ENCODE data around the gene GRID1.

The GRID1 gene

GRCh38 chr10:86377797-86378146, 11.2 kb upstream of the GRID1 start:
- DNase-seq (ENCODE audit: low read depth, low spot score): no peak
- Histone ChIP-seq H3K36me3 (ENCODE audit: insufficient read depth, insufficient read length, low read length) (no peaks in the 10 kb centered on the region), H3K4me3 (ENCODE audit: insufficient read length, low read depth) (no peak overlapping the region), H3K27me3 (ENCODE audit: insufficient read depth, insufficient read length) (peaks cover 15% of the 10 kb centered on the region), H3K4me1 (ENCODE audit: insufficient read depth, insufficient read length) (peaks cover 3% of the 10 kb centered on the region), H3K9me3 (ENCODE audit: insufficient read depth, low read length) (no peaks in the 10 kb centered on the region), H3K9ac (ENCODE audit: insufficient read length, low read depth) (no peak overlapping the region)
- TF ChIP-seq SUZ12 (IDR thresholded peaks at IDR 0.05; ENCODE audit: extremely low read depth, insufficient read depth, insufficient read length) (no peak), ZNF274 (IDR thresholded peaks at IDR 0.05; ENCODE audit: low read depth, low read length) (no peak), YY1 (IDR thresholded peaks at IDR 0.05; ENCODE audit: insufficient read depth, insufficient read length) (no peak)

- Histone ChIP-seq H3K4me3 (ENCODE audit: insufficient read length, low read depth) (no peak overlapping the region), H3K9ac (ENCODE audit: insufficient read length, low read depth) (peak overlapping the region; percentile 56), H3K9me3 (ENCODE audit: insufficient read depth, low read length) (no peaks in the 10 kb centered on the region), H3K27me3 (ENCODE audit: insufficient read depth, insufficient read length) (peaks cover 15% of the 10 kb centered on the region), H3K4me1 (ENCODE audit: insufficient read depth, insufficient read length) (peaks cover 3% of the 10 kb centered on the region), H3K36me3 (ENCODE audit: insufficient read depth, insufficient read length, low read length) (no peaks in the 10 kb centered on the region)
- DNase-seq (ENCODE audit: low read depth, low spot score): no peak
- TF ChIP-seq SUZ12 (IDR thresholded peaks at IDR 0.05; ENCODE audit: extremely low read depth, insufficient read depth, insufficient read length): no peak
- no peak for TF ChIP-seq ZNF274 (IDR thresholded peaks at IDR 0.05; ENCODE audit: low read depth, low read length)
- no peak for TF ChIP-seq YY1 (IDR thresholded peaks at IDR 0.05; ENCODE audit: insufficient read depth, insufficient read length)
Measured at GRCh38 chr10:86376852-86377796, 10.5 kb upstream of the GRID1 start.

DNA sequence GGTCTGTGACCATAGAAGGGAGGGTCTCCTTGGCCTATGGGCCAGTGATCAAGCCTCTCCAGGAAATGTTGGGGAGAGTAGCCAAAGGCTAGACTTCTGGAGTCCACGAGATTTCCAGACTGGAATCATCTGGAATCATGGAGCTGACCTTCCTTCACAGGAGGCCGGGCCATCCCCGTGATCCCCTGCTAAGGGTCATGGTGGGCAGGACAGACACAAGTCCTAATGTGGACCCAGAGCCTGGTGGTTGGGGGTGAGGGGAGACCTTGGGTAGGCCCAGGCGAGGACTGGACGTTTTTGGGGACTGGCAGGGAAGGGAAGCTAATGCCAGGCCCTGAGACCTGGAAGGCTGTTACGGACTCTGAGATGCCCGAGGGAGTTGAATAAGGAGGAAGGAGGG, 9.8 kb upstream of the GRID1 start:
- H3K27me3 ChIP-seq (ENCODE audit: insufficient read depth, insufficient read length): peaks cover 15% of the 10 kb centered on the region
- no peaks in the 10 kb centered on the region for H3K36me3 ChIP-seq (ENCODE audit: insufficient read depth, insufficient read length, low read length)
- DNase-seq (ENCODE audit: low read depth, low spot score): no peak
- H3K4me1 ChIP-seq (ENCODE audit: insufficient read depth, insufficient read length): peaks cover 3% of the 10 kb centered on the region
- TF ChIP-seq SUZ12 (IDR thresholded peaks at IDR 0.05; ENCODE audit: extremely low read depth, insufficient read depth, insufficient read length): no peak
- no peak for TF ChIP-seq ZNF274 (IDR thresholded peaks at IDR 0.05; ENCODE audit: low read depth, low read length)
- TF ChIP-seq YY1 (IDR thresholded peaks at IDR 0.05; ENCODE audit: insufficient read depth, insufficient read length): no peak
- no peak overlapping the region for H3K4me3 ChIP-seq (ENCODE audit: insufficient read length, low read depth)
- no peaks in the 10 kb centered on the region for H3K9me3 ChIP-seq (ENCODE audit: insufficient read depth, low read length)
- H3K9ac ChIP-seq (ENCODE audit: insufficient read length, low read depth): no peak overlapping the region

DNA sequence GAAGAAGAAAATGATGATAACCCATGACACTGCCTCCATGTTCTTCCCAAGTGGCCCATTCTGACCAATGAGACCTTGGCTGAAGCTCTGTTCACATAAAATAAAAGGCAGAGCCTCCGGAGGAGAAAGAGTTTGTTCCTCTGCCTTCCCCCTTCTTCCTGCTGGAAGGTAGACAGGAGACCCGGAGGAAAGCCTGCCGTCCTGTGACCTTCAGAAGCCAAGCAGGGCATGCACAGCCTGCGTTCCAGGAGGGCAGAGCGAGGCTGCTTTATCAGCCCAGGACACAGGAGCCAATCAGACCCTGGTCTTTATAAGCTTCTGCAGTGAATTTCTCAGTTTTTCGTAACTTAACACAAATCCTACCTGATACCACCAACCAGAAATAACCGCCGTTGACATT, 8.6 kb upstream of the GRID1 start:
- Histone ChIP-seq H3K36me3 (ENCODE audit: insufficient read depth, insufficient read length, low read length) (no peaks in the 10 kb centered on the region), H3K27me3 (ENCODE audit: insufficient read depth, insufficient read length) (peaks cover 17% of the 10 kb centered on the region), H3K9ac (ENCODE audit: insufficient read length, low read depth) (no peak overlapping the region), H3K9me3 (ENCODE audit: insufficient read depth, low read length) (no peaks in the 10 kb centered on the region), H3K4me3 (ENCODE audit: insufficient read length, low read depth) (no peak overlapping the region), H3K4me1 (ENCODE audit: insufficient read depth, insufficient read length) (peaks cover 3% of the 10 kb centered on the region)
- no peak for DNase-seq (ENCODE audit: low read depth, low spot score)
- no peak for TF ChIP-seq ZNF274 (IDR thresholded peaks at IDR 0.05; ENCODE audit: low read depth, low read length)
- no peak for TF ChIP-seq SUZ12 (IDR thresholded peaks at IDR 0.05; ENCODE audit: extremely low read depth, insufficient read depth, insufficient read length)

GRCh38 chr10:86374664-86375063, 8.1 kb upstream of the GRID1 start:
- no peak overlapping the region for H3K4me3 ChIP-seq (ENCODE audit: insufficient read length, low read depth)
- H3K36me3 ChIP-seq (ENCODE audit: insufficient read depth, insufficient read length, low read length): no peaks in the 10 kb centered on the region
- H3K9ac ChIP-seq (ENCODE audit: insufficient read length, low read depth): no peak overlapping the region
- no peak for DNase-seq (ENCODE audit: low read depth, low spot score)
- TF ChIP-seq ZNF274 (IDR thresholded peaks at IDR 0.05; ENCODE audit: low read depth, low read length): no peak
- no peak for TF ChIP-seq SUZ12 (IDR thresholded peaks at IDR 0.05; ENCODE audit: extremely low read depth, insufficient read depth, insufficient read length)
- no peak for TF ChIP-seq YY1 (IDR thresholded peaks at IDR 0.05; ENCODE audit: insufficient read depth, insufficient read length)
- H3K9me3 ChIP-seq (ENCODE audit: insufficient read depth, low read length): no peaks in the 10 kb centered on the region
- H3K27me3 ChIP-seq (ENCODE audit: insufficient read depth, insufficient read length): peaks cover 23% of the 10 kb centered on the region
- H3K4me1 ChIP-seq (ENCODE audit: insufficient read depth, insufficient read length): peaks cover 3% of the 10 kb centered on the region

- TF ChIP-seq SUZ12 (IDR thresholded peaks at IDR 0.05; ENCODE audit: extremely low read depth, insufficient read depth, insufficient read length): no peak
- no peak for TF ChIP-seq YY1 (IDR thresholded peaks at IDR 0.05; ENCODE audit: insufficient read depth, insufficient read length)
- TF ChIP-seq ZNF274 (IDR thresholded peaks at IDR 0.05; ENCODE audit: low read depth, low read length): no peak
- no peak for DNase-seq (ENCODE audit: low read depth, low spot score)
- H3K9me3 ChIP-seq (ENCODE audit: insufficient read depth, low read length): no peaks in the 10 kb centered on the region
- H3K36me3 ChIP-seq (ENCODE audit: insufficient read depth, insufficient read length, low read length): no peaks in the 10 kb centered on the region
- peaks cover 31% of the 10 kb centered on the region for H3K27me3 ChIP-seq (ENCODE audit: insufficient read depth, insufficient read length)
- peaks cover 3% of the 10 kb centered on the region for H3K4me1 ChIP-seq (ENCODE audit: insufficient read depth, insufficient read length)
- no peak overlapping the region for H3K9ac ChIP-seq (ENCODE audit: insufficient read length, low read depth)
- no peak overlapping the region for H3K4me3 ChIP-seq (ENCODE audit: insufficient read length, low read depth)
Measured at GRCh38 chr10:86373828-86374227, 7.2 kb upstream of the GRID1 start.

GRCh38 chr10:86373251-86373650, 6.7 kb upstream of the GRID1 start:
- Histone ChIP-seq H3K27me3 (ENCODE audit: insufficient read depth, insufficient read length) (peaks cover 37% of the 10 kb centered on the region), H3K9ac (ENCODE audit: insufficient read length, low read depth) (no peak overlapping the region), H3K4me3 (ENCODE audit: insufficient read length, low read depth) (no peak overlapping the region), H3K9me3 (ENCODE audit: insufficient read depth, low read length) (no peaks in the 10 kb centered on the region), H3K4me1 (ENCODE audit: insufficient read depth, insufficient read length) (peaks cover 3% of the 10 kb centered on the region), H3K36me3 (ENCODE audit: insufficient read depth, insufficient read length, low read length) (no peaks in the 10 kb centered on the region)
- no peak for DNase-seq (ENCODE audit: low read depth, low spot score)
- TF ChIP-seq YY1 (IDR thresholded peaks at IDR 0.05; ENCODE audit: insufficient read depth, insufficient read length) (no peak), SUZ12 (IDR thresholded peaks at IDR 0.05; ENCODE audit: extremely low read depth, insufficient read depth, insufficient read length) (no peak), ZNF274 (IDR thresholded peaks at IDR 0.05; ENCODE audit: low read depth, low read length) (no peak)
